Peyer's patch (tissue), 4 donors: Measurements from ENCODE around the gene GASK1B.

ENCODE experiments used
- CTCF ChIP-seq, 6 experiments: fragments of 450-650 bp in 4 of 6; fragments of 200-600 bp in 2 of 6; sonication (generic) in 1 of 6; IDR thresholded peaks; one replicate each; pipeline ENCODE4 v1.5.1; 2017 to 2019; ENCODE audit warnings: antibody characterized with exemption in 6 of 6, mild to moderate bottlenecking in 3 of 6, moderate library complexity in 1 of 6
- POLR2A ChIP-seq, 2 donors: fragments of 450-650 bp; IDR thresholded peaks; one replicate each; pipeline ENCODE4 v1.5.1; 2017; ENCODE audit warnings: antibody characterized with exemption in 2 of 2, mild to moderate bottlenecking in 2 of 2, moderate library complexity in 2 of 2

- TF ChIP-seq CTCF (IDR thresholded peaks at IDR 0.05) (no peak), POLR2A (IDR thresholded peaks at IDR 0.05) (no peak)
Observed at GRCh38 chr4:158182736-158183135, 9.9 kb upstream of the GASK1B start.
